ENCODE results near the gene SPTBN4.
"Not testable (repeated sequence)": the region's sequence is repeated elsewhere in the genome, so short reads cannot be mapped to it uniquely, and the experiment has no call there.

SPTBN4 gene

GRCh38 chr19:40497214-40497613 lies 30.4 kb downstream of the SPTBN4 start:
- H3K9ac ChIP-seq (ENCODE audit: low read length) = no peak overlapping the region
- no peak overlapping the region for H2AFZ ChIP-seq (ENCODE audit: low read length)
- no peaks in the 10 kb centered on the region for H3K9me3 ChIP-seq (replicated peaks; ENCODE audit: insufficient read depth, low read length)
- no peaks in the 10 kb centered on the region for H3K79me2 ChIP-seq (ENCODE audit: low read length)
- H3K36me3 ChIP-seq (replicated peaks; ENCODE audit: insufficient read depth, low read length) = no peaks in the 10 kb centered on the region
- no peak overlapping the region for H3K4me3 ChIP-seq (ENCODE audit: low read length)
- no peak overlapping the region for H3K4me2 ChIP-seq (ENCODE audit: low read depth, low read length)
- no peaks in the 10 kb centered on the region for H3F3A ChIP-seq (ENCODE audit: insufficient read depth, low read length)
- H3K27me3 ChIP-seq (replicated peaks; ENCODE audit: insufficient read depth, low read length) = peaks cover 23% of the 10 kb centered on the region
- H3K27ac ChIP-seq (ENCODE audit: low read length) = no peak overlapping the region
- no peak for DNase-seq
- H3K9me2 ChIP-seq (replicated peaks; ENCODE audit: insufficient read depth, low read length) = no peaks in the 10 kb centered on the region
- no peaks in the 10 kb centered on the region for H3K4me1 ChIP-seq (ENCODE audit: low read length)
- TF ChIP-seq EZH2 (optimal IDR thresholded peaks at IDR 0.05; ENCODE audit: low read depth, low read length) (no peak), EZH2phosphoT487 (IDR thresholded peaks at IDR 0.05; ENCODE audit: low read length) (no peak), CTCF (IDR thresholded peaks at IDR 0.05; ENCODE audit: low read length) (no peak)
- no peaks in the 10 kb centered on the region for H4K20me1 ChIP-seq (ENCODE audit: insufficient read depth, low read length)

- H4K20me1 ChIP-seq (ENCODE audit: insufficient read depth, low read length) = no peaks in the 10 kb centered on the region
- no peaks in the 10 kb centered on the region for H3K4me1 ChIP-seq (ENCODE audit: low read length)
- H3K27ac ChIP-seq (ENCODE audit: low read length) = no peak overlapping the region
- H3K9ac ChIP-seq (ENCODE audit: low read length) = no peak overlapping the region
- DNase-seq = no peak
- H3K9me3 ChIP-seq (replicated peaks; ENCODE audit: insufficient read depth, low read length) = no peaks in the 10 kb centered on the region
- H2AFZ ChIP-seq (ENCODE audit: low read length) = no peak overlapping the region
- no peaks in the 10 kb centered on the region for H3F3A ChIP-seq (ENCODE audit: insufficient read depth, low read length)
- H3K27me3 ChIP-seq (replicated peaks; ENCODE audit: insufficient read depth, low read length) = peaks cover 16% of the 10 kb centered on the region
- TF ChIP-seq CTCF (IDR thresholded peaks at IDR 0.05; ENCODE audit: low read length) (no peak), EZH2phosphoT487 (IDR thresholded peaks at IDR 0.05; ENCODE audit: low read length) (no peak), EZH2 (optimal IDR thresholded peaks at IDR 0.05; ENCODE audit: low read depth, low read length) (no peak)
- no peaks in the 10 kb centered on the region for H3K9me2 ChIP-seq (replicated peaks; ENCODE audit: insufficient read depth, low read length)
- H3K36me3 ChIP-seq (replicated peaks; ENCODE audit: insufficient read depth, low read length) = no peaks in the 10 kb centered on the region
- H3K79me2 ChIP-seq (ENCODE audit: low read length) = no peaks in the 10 kb centered on the region
- no peak overlapping the region for H3K4me2 ChIP-seq (ENCODE audit: low read depth, low read length)
- no peak overlapping the region for H3K4me3 ChIP-seq (ENCODE audit: low read length)
These were observed 32.5 kb downstream of the SPTBN4 start for GRCh38 chr19:40499320-40499719.

GRCh38 chr19:40500678-40501530 lies 34.1 kb downstream of the SPTBN4 start:
- H3K4me3 ChIP-seq (ENCODE audit: low read length); DNase-seq; H3K27ac ChIP-seq (ENCODE audit: low read length); H3K9me2 ChIP-seq (replicated peaks; ENCODE audit: insufficient read depth, low read length); H3K4me1 ChIP-seq (ENCODE audit: low read length); H3K9ac ChIP-seq (ENCODE audit: low read length); H4K20me1 ChIP-seq (ENCODE audit: insufficient read depth, low read length); H3F3A ChIP-seq (ENCODE audit: insufficient read depth, low read length); H3K36me3 ChIP-seq (replicated peaks; ENCODE audit: insufficient read depth, low read length); H3K4me2 ChIP-seq (ENCODE audit: low read depth, low read length); H3K9me3 ChIP-seq (replicated peaks; ENCODE audit: insufficient read depth, low read length); H2AFZ ChIP-seq (ENCODE audit: low read length); H3K79me2 ChIP-seq (ENCODE audit: low read length): not testable (repeated sequence)
- H3K27me3 ChIP-seq (replicated peaks; ENCODE audit: insufficient read depth, low read length) = peaks cover 19% of the 10 kb centered on the region

GRCh38 chr19:40501599-40501998 lies 34.8 kb downstream of the SPTBN4 start:
- TF ChIP-seq CTCF (IDR thresholded peaks at IDR 0.05; ENCODE audit: low read length) (no peak), EZH2 (optimal IDR thresholded peaks at IDR 0.05; ENCODE audit: low read depth, low read length) (no peak), EZH2phosphoT487 (IDR thresholded peaks at IDR 0.05; ENCODE audit: low read length) (no peak)
- Histone ChIP-seq H3K36me3 (replicated peaks; ENCODE audit: insufficient read depth, low read length) (no peaks in the 10 kb centered on the region), H4K20me1 (ENCODE audit: insufficient read depth, low read length) (no peaks in the 10 kb centered on the region), H3K4me1 (ENCODE audit: low read length) (no peaks in the 10 kb centered on the region), H2AFZ (ENCODE audit: low read length) (no peak overlapping the region), H3K9ac (ENCODE audit: low read length) (no peak overlapping the region), H3K27me3 (replicated peaks; ENCODE audit: insufficient read depth, low read length) (peaks cover 26% of the 10 kb centered on the region), H3K27ac (ENCODE audit: low read length) (no peak overlapping the region), H3K4me2 (ENCODE audit: low read depth, low read length) (no peak overlapping the region), H3K79me2 (ENCODE audit: low read length) (no peaks in the 10 kb centered on the region), H3F3A (ENCODE audit: insufficient read depth, low read length) (no peaks in the 10 kb centered on the region), H3K9me2 (replicated peaks; ENCODE audit: insufficient read depth, low read length) (no peaks in the 10 kb centered on the region), H3K9me3 (replicated peaks; ENCODE audit: insufficient read depth, low read length) (no peaks in the 10 kb centered on the region), H3K4me3 (ENCODE audit: low read length) (no peak overlapping the region)
- DNase-seq = no peak

Measured in MM.1S (cell line).